ENCODE measurements around the gene SNAP25. TPM values are rescaled to one million over a fixed set of nuclear protein-coding genes. Genes with fewer than 3 reads are reported as not detected.

The SNAP25 gene
- total RNA-seq, 4 donors from 2014 or later: 0.34 to 2.1 TPM; not detected in 2

GRCh38 chr20:10278412-10278811 lies 59.8 kb downstream of the SNAP25 start:
- no peak for TF ChIP-seq POLR2A (IDR thresholded peaks at IDR 0.05)
- TF ChIP-seq CTCF (IDR thresholded peaks at IDR 0.05): no peak
- intact Hi-C loops (cut with DNase I; ENCODE audit: low total_unique reads): no loop called here
- 65 to 71% methylated on average over 4 of the region's 4 CpGs for WGBS, 2 donors

GRCh38 chr20:10280018-10280908 lies 61.6 kb downstream of the SNAP25 start:
- 67 to 71% methylated on average over 5 of the region's 5 CpGs for WGBS, 2 donors
- intact Hi-C loops (cut with DNase I; ENCODE audit: low total_unique reads): no loop called here
- TF ChIP-seq CTCF (IDR thresholded peaks at IDR 0.05) (no peak), POLR2A (IDR thresholded peaks at IDR 0.05) (no peak)

More at GRCh38 chr20:10278412-10278811, 59.8 kb downstream of the SNAP25 start:
- DNase-seq (ENCODE audit: low spot score in 2 of 2): no peak
- H3K4me3 ChIP-seq (ENCODE audit: low read depth, poor library complexity, severe bottlenecking): no peak overlapping the region

GRCh38 chr20:10281911-10282310 lies 63.3 kb downstream of the SNAP25 start:
- intact Hi-C loops (cut with DNase I; ENCODE audit: low total_unique reads): no loop called here
- no peak for TF ChIP-seq POLR2A (IDR thresholded peaks at IDR 0.05)
- TF ChIP-seq CTCF (IDR thresholded peaks at IDR 0.05): no peak
- DNase-seq (ENCODE audit: low spot score in 2 of 2): no peak
- WGBS, 2 donors: 87% methylated on average over 2 of the region's 2 CpGs
- H3K4me3 ChIP-seq (ENCODE audit: low read depth, poor library complexity, severe bottlenecking): no peak overlapping the region

More at GRCh38 chr20:10280018-10280908, 61.6 kb downstream of the SNAP25 start:
- DNase-seq (ENCODE audit: low spot score in 2 of 2): no peak
- H3K4me3 ChIP-seq (ENCODE audit: low read depth, poor library complexity, severe bottlenecking): no peak overlapping the region

- intact Hi-C loops (cut with DNase I; ENCODE audit: low total_unique reads): no loop called here
- no peak overlapping the region for H3K4me3 ChIP-seq (ENCODE audit: low read depth, poor library complexity, severe bottlenecking)
- no peak for TF ChIP-seq CTCF (IDR thresholded peaks at IDR 0.05)
- no peak for TF ChIP-seq POLR2A (IDR thresholded peaks at IDR 0.05)
- no peak for DNase-seq (ENCODE audit: low spot score in 2 of 2)
- WGBS, 2 donors: 80% methylated on average over 4 of the region's 4 CpGs
Measured at GRCh38 chr20:10282979-10283456, 64.4 kb downstream of the SNAP25 start.

GRCh38 chr20:10286356-10286755 lies 67.7 kb downstream of the SNAP25 start:
- no peak for DNase-seq (ENCODE audit: low spot score in 2 of 2)
- WGBS, 2 donors: 90 to 95% methylated on average over 4 of the region's 4 CpGs
- intact Hi-C loops (cut with DNase I; ENCODE audit: low total_unique reads): no loop called here
- no peak overlapping the region for H3K4me3 ChIP-seq (ENCODE audit: low read depth, poor library complexity, severe bottlenecking)
- TF ChIP-seq POLR2A (IDR thresholded peaks at IDR 0.05) (no peak), CTCF (IDR thresholded peaks at IDR 0.05) (no peak)
